Measurements from ENCODE around the gene SEC14L5.

GRCh38 chr16:4984174-4984990 is 26.3 kb downstream of the SEC14L5 start:
- TF ChIP-seq CTCF (IDR thresholded peaks at IDR 0.05) (no peak), POLR2A (IDR thresholded peaks at IDR 0.05) (no peak), EP300 (IDR thresholded peaks at IDR 0.05) (no peak)

Measured in suprapubic skin (tissue), 3 donors.